HTR-8/SVneo (cell line): ENCODE measurements around the gene DPP9.

ENCODE experiments used
- DNase-seq: peaks from one replicate; pipeline ENCODE4 v3.0.0; 2011; ENCODE audit warnings: low spot score, mixed read lengths; ENCODE audit not compliant: insufficient read length
- FAIRE-seq: peaks from 2 replicates; lab custom pipeline; 2011; peaks lifted over from hg19 to GRCh38; lab: Jason Lieb, UNC

The DPP9 gene

DNA sequence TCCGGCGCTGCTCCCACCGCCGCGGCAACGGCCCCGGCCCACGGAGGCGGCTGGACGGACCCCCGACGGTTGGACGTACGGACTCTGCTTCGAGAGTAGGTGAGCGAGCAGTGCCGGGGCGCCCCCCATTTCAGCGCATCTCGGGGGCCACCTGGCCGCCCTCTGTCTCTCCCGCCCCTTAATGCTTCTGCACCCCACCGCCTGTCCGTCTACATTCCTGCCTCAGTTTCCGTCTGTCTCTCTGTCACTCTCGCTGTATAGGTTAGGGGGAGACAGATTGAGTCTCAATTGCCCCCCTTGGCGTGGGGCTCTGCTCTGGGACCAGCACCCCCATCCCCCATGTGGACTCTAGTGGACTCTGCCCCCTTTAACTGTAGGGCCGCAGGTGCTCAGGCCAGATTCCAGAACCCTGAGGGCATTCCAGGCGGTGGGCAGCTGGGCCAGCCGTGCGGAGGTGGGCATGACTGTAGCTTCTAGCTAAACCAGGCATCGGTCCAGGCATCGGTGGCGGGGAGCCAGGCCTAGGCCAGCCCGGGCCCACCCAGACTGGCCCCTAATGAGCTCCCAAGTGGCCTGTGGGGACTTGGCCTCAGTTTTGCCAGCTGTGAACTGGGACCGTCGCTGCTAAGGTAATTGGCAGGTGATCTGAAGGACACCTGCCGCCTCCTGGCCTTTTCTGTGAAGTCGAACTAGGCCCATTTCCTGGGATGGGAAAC, 84.0 kb downstream of the DPP9 start:
- no peak for FAIRE-seq
- no peak for DNase-seq

DNA sequence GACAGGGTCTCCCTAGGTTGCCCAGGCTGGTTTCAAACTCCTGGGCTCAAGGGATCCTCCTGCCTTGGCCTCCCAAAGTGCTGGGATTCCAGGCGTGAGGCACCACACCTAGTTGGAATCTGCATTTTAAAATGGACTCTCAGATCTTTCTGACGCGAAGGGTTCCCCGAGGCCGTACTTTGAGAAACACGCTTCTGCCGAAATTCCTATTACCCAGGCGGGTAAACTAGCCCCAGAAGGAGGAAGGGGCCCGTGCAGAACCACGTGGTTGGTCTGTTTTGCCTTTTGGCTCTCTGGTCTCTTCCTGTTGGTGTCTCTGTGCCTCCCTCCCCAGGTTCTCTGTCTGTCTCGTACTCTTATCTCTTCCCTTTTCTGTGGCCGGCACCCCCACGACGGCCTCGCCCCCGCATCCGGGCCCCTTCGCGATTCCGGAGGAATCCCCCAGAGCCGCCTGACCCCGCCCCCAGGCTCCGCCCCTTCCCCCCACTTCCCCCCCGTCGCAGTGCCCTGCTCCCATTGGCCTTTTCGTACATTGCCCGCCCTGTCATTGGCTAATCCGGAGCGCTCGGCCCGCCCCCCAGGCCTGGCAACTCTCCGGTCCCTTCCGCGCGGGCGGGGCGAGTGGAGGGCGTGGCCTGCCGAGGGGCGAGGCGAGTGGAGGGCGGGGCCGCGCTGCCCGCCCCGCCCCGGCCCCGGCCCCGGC, 84.7 kb downstream of the DPP9 start, which contains the start of gene TNFAIP8L1:
Gene TNFAIP8L1, plus strand, starts transcription at position 689 of the 703 bp plus-strand sequence. CDS start 12,354 bp downstream, outside the sequence.
- DNase-seq (peak; percentile 96), FAIRE-seq (peak; percentile 38)

GRCh38 chr19:4638317-4638716, 85.3 kb downstream of the DPP9 start:
- DNase-seq, result no peak

DNA sequence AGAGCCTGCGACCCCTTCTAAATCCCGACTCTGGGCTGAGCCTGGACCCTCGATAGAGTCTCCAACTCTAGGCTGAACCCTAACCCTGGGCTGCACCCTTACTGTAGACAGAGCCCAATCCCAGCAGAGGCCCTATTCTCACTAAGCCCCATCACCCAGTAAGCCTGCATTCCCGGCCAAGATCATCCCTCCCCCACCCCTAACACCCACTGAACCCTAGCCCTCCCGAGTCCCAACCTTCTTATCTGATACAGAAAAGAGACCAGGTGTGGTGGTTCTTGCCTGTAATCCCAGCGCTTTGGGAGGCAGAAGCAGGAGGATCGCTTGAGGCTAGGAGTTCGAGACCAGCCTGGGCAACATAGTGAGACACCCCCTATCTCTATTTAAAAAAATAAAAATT, 86.9 kb downstream of the DPP9 start:
- FAIRE-seq, result no peak
- DNase-seq, result no peak

More at GRCh38 chr19:4638317-4638716, 85.3 kb downstream of the DPP9 start:
- no peak for FAIRE-seq

DNA sequence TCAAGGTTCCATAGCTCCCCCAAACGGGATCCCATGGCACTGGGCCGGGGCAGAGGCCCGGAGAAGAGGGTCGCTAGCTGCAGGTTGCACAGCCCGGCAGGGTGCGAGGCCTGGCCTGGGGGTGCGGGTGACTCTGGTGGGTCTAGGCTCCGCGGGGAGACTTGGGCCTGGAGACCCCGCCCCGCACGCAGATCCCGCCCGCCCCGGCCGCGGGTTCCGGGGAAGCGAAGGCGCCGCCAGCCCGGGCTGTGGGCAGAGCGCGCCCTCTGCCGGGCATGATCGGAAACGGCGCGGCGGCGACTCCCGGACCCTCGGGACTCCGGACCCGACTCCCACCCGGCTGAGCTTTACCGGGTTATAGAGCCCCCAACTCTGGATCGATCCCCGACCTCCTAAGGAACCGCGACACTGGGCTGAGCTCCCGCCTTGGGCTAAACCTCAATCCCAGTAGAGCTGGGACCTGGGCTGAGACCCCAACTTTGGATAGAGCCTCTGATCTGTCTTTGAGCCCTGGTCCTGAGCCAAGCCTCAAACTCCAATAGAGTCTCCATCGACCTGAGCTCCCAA, 87.4 kb downstream of the DPP9 start:
- DNase-seq (peak; percentile 65), FAIRE-seq (no peak)

- FAIRE-seq (no peak), DNase-seq (no peak)
Observed at GRCh38 chr19:4635754-4636116, 87.9 kb downstream of the DPP9 start.

DNA sequence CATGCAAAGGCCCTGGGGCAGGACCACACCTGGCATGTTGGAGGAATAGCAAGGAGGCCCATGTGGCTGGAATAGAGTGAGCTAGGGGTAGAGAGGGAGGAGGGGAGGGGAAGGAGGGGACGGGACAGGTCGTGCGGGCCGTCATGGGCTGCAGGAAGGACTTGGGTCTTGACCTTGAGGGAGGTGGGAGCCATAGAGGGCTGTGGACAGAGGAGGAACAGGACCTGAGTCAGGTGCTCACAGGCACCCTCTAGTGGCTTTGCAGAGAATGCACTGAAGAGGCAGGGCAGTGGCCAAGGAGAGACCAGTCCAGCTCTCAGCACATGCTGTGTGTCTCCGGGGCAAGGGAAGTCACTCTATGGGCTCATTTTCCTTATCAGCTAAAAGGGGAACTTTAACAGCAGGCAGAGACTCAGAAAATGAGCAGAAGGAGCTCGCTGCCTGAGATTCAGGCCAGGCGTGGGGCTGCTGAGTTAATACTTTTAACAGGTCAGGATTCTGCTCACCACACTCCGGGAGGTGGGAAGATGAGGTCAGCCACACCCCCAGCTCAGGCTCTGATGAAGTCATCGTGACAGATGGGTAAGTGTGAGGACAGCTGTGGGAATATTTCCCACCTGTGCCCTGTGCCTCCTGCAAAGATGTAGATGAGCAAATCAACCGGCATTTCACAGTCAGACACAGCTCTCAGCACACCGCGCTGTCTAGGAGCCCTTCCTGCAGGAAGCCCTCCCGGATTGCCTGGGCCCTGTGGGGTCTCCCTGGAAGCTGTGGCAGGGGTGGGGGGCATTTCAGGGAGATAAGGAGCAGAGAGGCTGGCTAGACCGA, 90.3 kb downstream of the DPP9 start:
- peak; percentile 71 for DNase-seq
- FAIRE-seq, result no peak
